GM18519 (cell line): ENCODE measurements around the gene MACC1.

ENCODE experiments used
- ATAC-seq: cut with Tn5 transposase; IDR thresholded peaks from one replicate; pipeline ENCODE4 v1.9.1; 2021; ENCODE audit warnings: mild to moderate bottlenecking, moderate library complexity; ENCODE audit not compliant: unreplicated experiment, low FRiP score

The MACC1 gene, protein sequence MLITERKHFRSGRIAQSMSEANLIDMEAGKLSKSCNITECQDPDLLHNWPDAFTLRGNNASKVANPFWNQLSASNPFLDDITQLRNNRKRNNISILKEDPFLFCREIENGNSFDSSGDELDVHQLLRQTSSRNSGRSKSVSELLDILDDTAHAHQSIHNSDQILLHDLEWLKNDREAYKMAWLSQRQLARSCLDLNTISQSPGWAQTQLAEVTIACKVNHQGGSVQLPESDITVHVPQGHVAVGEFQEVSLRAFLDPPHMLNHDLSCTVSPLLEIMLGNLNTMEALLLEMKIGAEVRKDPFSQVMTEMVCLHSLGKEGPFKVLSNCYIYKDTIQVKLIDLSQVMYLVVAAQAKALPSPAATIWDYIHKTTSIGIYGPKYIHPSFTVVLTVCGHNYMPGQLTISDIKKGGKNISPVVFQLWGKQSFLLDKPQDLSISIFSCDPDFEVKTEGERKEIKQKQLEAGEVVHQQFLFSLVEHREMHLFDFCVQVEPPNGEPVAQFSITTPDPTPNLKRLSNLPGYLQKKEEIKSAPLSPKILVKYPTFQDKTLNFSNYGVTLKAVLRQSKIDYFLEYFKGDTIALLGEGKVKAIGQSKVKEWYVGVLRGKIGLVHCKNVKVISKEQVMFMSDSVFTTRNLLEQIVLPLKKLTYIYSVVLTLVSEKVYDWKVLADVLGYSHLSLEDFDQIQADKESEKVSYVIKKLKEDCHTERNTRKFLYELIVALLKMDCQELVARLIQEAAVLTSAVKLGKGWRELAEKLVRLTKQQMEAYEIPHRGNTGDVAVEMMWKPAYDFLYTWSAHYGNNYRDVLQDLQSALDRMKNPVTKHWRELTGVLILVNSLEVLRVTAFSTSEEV

GRCh38 chr7:20217193-20217948 lies at the start of gene MACC1:
MACC1 (minus strand) TSS chr7:20217384; CDS start chr7:20161862, 55,522 bp downstream.
- peak; percentile 44 for ATAC-seq

DNA sequence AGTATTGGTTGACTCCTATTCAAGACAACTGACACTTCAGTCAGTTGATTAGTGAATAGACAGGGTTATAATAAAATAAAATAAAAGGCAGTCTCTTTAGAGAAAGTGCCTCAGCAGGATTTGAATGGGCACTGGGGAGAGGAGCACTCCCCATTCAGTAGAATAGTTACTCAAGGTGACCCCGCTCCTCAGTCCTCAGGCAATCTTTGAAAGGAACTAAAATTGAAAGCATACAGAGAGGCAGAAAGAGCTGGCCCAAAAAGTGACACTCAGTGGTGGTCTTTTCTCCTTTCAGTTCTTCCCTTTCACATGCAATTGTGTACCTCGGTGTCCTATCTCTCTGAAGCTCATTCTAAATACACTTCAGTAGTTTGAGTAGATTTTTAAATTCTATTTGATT lies 47.4 kb upstream of the MACC1 start:
- no peak for ATAC-seq

GRCh38 chr7:20260223-20260622 lies 43.0 kb upstream of the MACC1 start:
- no peak for ATAC-seq

- no peak for ATAC-seq
Measured at GRCh38 chr7:20257212-20257611, 40.0 kb upstream of the MACC1 start.

- ATAC-seq, result no peak
Measured at GRCh38 chr7:20249920-20250319, 32.7 kb upstream of the MACC1 start.

DNA sequence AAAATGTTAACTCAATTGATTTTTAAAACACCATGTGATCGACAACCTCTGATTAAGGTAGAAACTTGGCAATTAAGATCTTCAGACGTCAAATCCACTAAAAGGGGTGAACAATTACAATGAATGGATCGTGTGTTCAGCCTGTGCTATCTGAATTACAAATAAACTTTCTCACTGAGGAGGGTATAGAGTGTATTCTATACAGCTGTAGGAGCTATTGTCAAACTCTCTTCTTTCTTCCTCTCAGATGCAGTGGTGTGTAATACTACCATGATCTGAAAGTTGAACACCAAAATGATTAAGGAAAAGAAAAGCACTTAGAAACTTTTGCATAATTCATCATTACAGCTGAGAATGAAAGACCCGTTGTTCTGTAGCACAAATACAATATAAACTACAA lies 32.2 kb upstream of the MACC1 start:
- ATAC-seq, result no peak

GRCh38 chr7:20246236-20246635 lies 29.1 kb upstream of the MACC1 start:
- no peak for ATAC-seq

DNA sequence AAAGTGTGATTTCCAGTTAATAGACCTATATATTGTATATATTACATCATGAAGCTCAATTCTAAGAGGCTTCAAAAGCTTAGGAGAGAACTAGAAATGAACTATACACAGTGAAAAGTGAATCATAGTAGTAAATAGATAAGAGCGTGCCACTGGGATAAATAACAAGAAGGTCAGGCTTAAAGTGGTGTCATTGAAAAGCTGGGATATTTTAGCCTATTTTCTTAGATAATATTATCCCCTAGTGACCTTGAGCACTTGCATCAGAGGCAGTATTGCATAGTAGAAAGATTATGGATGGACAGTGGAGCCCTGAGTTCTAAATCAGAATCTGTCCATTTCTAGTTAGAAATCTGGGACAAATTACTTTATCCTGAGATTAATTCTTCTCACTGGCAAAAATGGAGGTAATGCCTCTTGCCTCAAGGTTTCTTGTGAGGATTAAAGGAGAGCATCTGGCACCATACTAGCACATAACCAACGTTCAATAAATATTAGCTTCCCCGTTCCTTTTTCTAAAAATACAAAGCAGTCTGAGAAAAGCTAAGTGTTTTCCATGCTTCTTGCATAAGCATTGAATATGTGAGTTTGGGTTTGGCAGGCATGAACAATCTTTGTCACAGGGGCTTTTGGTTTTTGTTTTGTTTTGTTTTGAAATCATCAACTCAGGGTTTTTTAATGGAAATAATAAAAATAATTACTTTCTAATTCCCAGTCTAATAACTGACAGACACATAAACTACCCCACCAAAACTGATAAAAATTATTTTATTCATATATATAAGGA lies 27.3 kb upstream of the MACC1 start:
- no peak for ATAC-seq

DNA sequence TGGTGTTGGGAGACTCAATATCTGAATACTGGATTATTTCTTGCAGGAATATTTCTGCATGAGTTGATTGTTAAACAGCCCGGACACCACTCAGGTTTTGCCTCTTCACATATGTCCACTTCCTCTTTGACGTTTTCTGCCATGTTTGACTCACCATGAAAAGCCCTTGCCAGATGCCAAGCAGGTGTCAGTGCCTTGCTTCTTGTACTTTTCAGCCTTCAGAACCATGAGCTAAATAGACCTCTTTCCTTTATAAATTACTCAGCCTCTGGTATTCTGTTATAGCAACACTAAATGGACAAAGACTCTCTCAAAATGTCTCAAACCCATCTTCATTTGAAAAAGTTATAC lies 24.7 kb upstream of the MACC1 start:
- peak; percentile 28 for ATAC-seq

DNA sequence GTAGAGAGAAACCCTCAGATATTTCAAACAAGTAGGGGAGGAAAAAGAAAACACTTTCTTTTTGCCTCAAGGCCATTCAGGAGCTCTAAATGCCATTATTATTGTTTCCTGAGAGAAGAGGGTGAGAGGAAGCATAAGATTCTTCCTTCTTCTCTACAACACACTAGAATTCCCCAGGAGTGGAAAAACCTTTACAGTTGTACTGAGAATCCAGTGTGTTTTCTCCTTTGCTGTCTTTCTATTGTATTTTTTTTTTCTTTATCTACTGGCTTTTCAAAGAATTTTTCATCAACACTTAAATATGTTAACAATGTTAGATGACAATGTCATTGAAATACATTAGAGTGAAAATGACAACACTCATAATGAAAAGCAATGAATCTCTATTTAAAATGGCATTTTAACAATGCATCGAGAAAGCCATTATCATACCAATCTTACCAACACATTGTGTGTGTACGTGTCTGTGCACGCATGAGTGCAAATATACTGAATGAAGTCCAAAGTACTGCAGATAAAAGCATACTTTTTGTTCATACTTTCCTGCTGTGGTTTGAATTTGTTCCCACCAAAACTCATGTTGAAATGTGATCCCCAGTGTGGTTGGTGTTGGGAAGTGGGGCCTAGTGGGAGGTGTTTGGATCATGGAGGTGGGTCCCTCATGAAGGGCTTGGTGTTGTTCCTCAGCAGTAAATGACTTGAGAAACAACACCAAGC lies 24.2 kb upstream of the MACC1 start:
- no peak for ATAC-seq

GRCh38 chr7:20240080-20240926 lies 23.1 kb upstream of the MACC1 start:
- ATAC-seq, result peak; percentile 46

- peak; percentile 80 for ATAC-seq
Measured at GRCh38 chr7:20238754-20239324, 21.7 kb upstream of the MACC1 start.

- ATAC-seq, result no peak
Measured at GRCh38 chr7:20238194-20238753, 21.1 kb upstream of the MACC1 start.

- no peak for ATAC-seq
Measured at GRCh38 chr7:20237464-20238193, 20.4 kb upstream of the MACC1 start.

- no peak for ATAC-seq
Measured at GRCh38 chr7:20236790-20237189, 19.6 kb upstream of the MACC1 start.

DNA sequence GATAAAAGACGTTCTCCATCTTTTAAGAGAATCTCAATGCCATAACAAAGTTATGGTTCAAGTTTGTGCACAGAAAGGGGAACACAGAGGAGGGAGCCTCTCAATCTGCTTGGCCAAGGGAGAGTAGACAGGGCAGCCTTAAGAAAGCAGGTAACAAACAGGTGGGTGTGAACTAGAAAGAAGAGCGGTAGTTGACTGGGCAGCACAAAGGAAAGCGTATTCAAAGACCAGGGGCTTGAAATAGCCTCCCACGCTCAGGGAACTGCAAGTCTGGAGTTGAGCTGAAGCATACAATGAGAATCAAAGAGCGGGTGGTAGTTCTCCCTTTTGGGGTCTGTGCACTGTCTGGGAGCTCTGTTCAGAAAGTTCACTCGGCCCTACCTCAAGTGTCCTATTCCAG lies 18.9 kb upstream of the MACC1 start:
- no peak for ATAC-seq

DNA sequence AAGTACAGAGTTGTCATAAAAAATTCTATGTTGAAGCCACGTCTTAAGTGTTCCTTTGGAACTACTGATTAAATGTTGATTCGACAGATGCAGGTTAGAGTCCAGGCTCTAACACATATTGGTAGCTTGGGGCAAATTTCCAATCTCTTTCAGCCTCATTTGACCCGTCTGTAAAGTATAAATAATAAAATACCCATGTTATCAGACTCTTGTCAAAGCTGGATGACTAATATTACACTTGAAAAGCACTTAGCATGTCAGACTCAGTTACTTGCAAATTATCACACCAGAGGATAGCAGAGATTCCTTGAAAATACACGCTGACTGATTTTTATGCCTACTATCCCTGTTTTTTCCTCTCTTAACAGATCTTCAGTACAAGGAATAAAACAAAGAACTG lies 18.1 kb upstream of the MACC1 start:
- ATAC-seq, result no peak
